HepG2 (cell line): ENCODE measurements around the gene TTC1. TPM values are rescaled to one million over a fixed set of nuclear protein-coding genes. Genes with fewer than 3 reads are reported as not detected.
"Not testable (repeated sequence)": the region's sequence is repeated elsewhere in the genome, so short reads cannot be mapped to it uniquely, and the experiment has no call there.

Source experiments
- ATAC-seq: fragments of 200-7000 bp; cut with Tn5 transposase; 3 replicates; pipeline ENCODE4 v1.9.1; 2020; ENCODE audit warnings: mild to moderate bottlenecking, moderate library complexity
- BruUV-seq: library from RNA; stranded (reverse); fragments of 400-500 nt; replicated peaks from 2 replicates; lab custom pipeline; 2021; lab: Mats Ljungman, UMichigan
- CTCF ChIA-PET: fragments of 300-600 bp; formaldehyde crosslinking; extraction: SDS; loops from one replicate; lab custom pipeline; 2021; ENCODE audit warnings: low total read pairs, inconsistent platforms, low intra/inter-chr PET ratio; lab: Yijun Ruan, JAX
- POLR2A ChIA-PET: fragments of 350-600 bp; sonication (Branson Sonifier 250); formaldehyde crosslinking; loops from one replicate; lab custom pipeline; 2020; ENCODE audit warnings: antibody characterized with exemption, inconsistent platforms; lab: Yijun Ruan, JAX
- DNase-seq: peaks from one replicate; pipeline ENCODE4 v3.0.0-alpha.2; 2015; ENCODE audit warnings: low spot score
- FAIRE-seq: peaks from 3 replicates; lab custom pipeline; 2011; peaks lifted over from hg19 to GRCh38; lab: Jason Lieb, UNC
- H2AFZ ChIP-seq: one replicate; pipeline ENCODE4 v1.6.1; 2011; ENCODE audit warnings: low read length, inconsistent platforms
- H3K27ac ChIP-seq: fragments of 300-600 bp; 3 replicates; pipeline ENCODE4 v1.8.0; 2011; ENCODE audit warnings: mixed run types, mild to moderate bottlenecking, mixed read lengths, low read length, inconsistent platforms; ENCODE audit not compliant: insufficient read depth; ENCODE audit errors: extremely low read length
- H3K27me3 ChIP-seq, 2 experiments: fragments of 200-600 bp in 1 of 2; 2 replicates in 1 of 2; 3 replicates in 1 of 2; pipeline versions ENCODE4 v1.6.0 to v1.8.0; 2011; ENCODE audit warnings: low read length in 2 of 2, mild to moderate bottlenecking in 2 of 2, moderate library complexity in 2 of 2, inconsistent platforms in 1 of 2; ENCODE audit not compliant: insufficient read depth in 2 of 2, control insufficient read depth in 1 of 2
- H3K36me3 ChIP-seq, 2 experiments: fragments of 200-600 bp in 1 of 2; replicated peaks in 1 of 2; 2 replicates in 1 of 2; 3 replicates in 1 of 2; pipeline versions ENCODE4 v1.5.1 to v1.8.0; 2011; ENCODE audit warnings: low read length in 2 of 2, inconsistent platforms in 1 of 2; ENCODE audit not compliant: insufficient read depth in 2 of 2, control insufficient read depth in 1 of 2
- H3K4me1 ChIP-seq: 2 replicates; pipeline ENCODE4 v1.5.1; 2012; ENCODE audit warnings: low read length, inconsistent platforms; ENCODE audit not compliant: insufficient read depth
- H3K4me2 ChIP-seq: 2 replicates; pipeline ENCODE4 v1.6.0; 2011; ENCODE audit warnings: low read depth, low read length, inconsistent platforms
- H3K4me3 ChIP-seq, 3 experiments: fragments of 200-600 bp in 1 of 3; sonication (generic), shearing (Covaris generic) in 1 of 3; replicated peaks in 1 of 3; 2 replicates each; pipeline ENCODE4 v1.5.1; 2011 to 2016; ENCODE audit warnings: low read length in 3 of 3, inconsistent platforms in 2 of 3, low read depth in 2 of 3, mild to moderate bottlenecking in 2 of 3, control low read depth in 1 of 3, mixed read lengths in 1 of 3; ENCODE audit not compliant: insufficient read depth in 1 of 3
- H3K79me2 ChIP-seq: one replicate; pipeline ENCODE4 v1.6.1; 2011; ENCODE audit warnings: low read length, inconsistent platforms; ENCODE audit not compliant: insufficient read depth
- H3K9ac ChIP-seq: 2 replicates; pipeline ENCODE4 v1.6.0; 2011; ENCODE audit warnings: mild to moderate bottlenecking, low read depth, low read length, inconsistent platforms; ENCODE audit not compliant: insufficient read depth
- H3K9me3 ChIP-seq: 2 replicates; pipeline ENCODE4 v1.5.1; 2012; ENCODE audit warnings: mild to moderate bottlenecking, low read length
- H4K20me1 ChIP-seq: 2 replicates; pipeline ENCODE4 v1.6.0; 2011; ENCODE audit warnings: inconsistent platforms, mild to moderate bottlenecking, low read length, moderate library complexity; ENCODE audit not compliant: insufficient read depth
- CTCF ChIP-seq: sonication (generic); formaldehyde crosslinking; IDR thresholded peaks from 2 replicates; pipeline ENCODE4 v1.5.0; 2020; ENCODE audit warnings: mild to moderate bottlenecking, missing genetic modification reagents, moderate library complexity
- HOXA7 ChIP-seq: sonication (generic); formaldehyde crosslinking; IDR thresholded peaks from 2 replicates; pipeline ENCODE4 v1.8.1; 2022; ENCODE audit warnings: mild to moderate bottlenecking, missing genetic modification reagents, moderate library complexity
- RAD21 ChIP-seq: fragments of 450-650 bp; formaldehyde crosslinking; IDR thresholded peaks from 2 replicates; pipeline ENCODE4 v1.5.0; 2020; ENCODE audit warnings: mild to moderate bottlenecking
- RFXANK ChIP-seq: IDR thresholded peaks from 2 replicates; pipeline ENCODE4 v1.6.1; 2016
- STAG1 ChIP-seq: sonication (generic); formaldehyde crosslinking; IDR thresholded peaks from 2 replicates; pipeline ENCODE4 v1.4.0; 2020; ENCODE audit warnings: missing genetic modification reagents
- WGBS: methylation state at CpG from one replicate; pipeline ENCODE4 v1.1.6; 2017; ENCODE audit warnings: low lambda C conversion rate; 5-methylcytosine and 5-hydroxymethylcytosine counted together
- in situ Hi-C: cut with HindIII; loops from 2 replicates; pipeline ENCODE4 v1.10.0; 2017; ENCODE audit warnings: low pct_unique_long_range_greater_than_20kb; ENCODE audit not compliant: extremely low pct_ligation_motif_present
- intact Hi-C: fragments of 100-400 bp; cut with micrococcal nuclease; formaldehyde crosslinking; loops from one replicate; pipeline ENCODE4 v1.10.0; 2022; ENCODE audit not compliant: unreplicated experiment
- polyA plus RNA-seq, 8 experiments: library from polyadenylated mRNA; depleted of rRNA in 3 of 8; stranded (reverse) in 7 of 8; unstranded in 1 of 8; fragments of >200 nt; fragmentation: Illumina TruSeq in 4 of 8; extraction: Trizol in 4 of 8; gene quantifications; 2 replicates each; pipeline versions ENCODE4 v1.2.1 to v1.2.3, GENCODE V29; 2011 to 2016; ENCODE audit warnings: low read depth in 4 of 8, missing spikeins in 1 of 8, mixed read lengths in 1 of 8; ENCODE audit not compliant: insufficient read depth in 1 of 8
- total RNA-seq, 5 experiments: library from RNA; depleted of rRNA; stranded (reverse); fragments of >200 nt; fragmentation: Illumina TruSeq; extraction: Trizol; gene quantifications; 2 replicates each; pipeline ENCODE4 v1.2.3, GENCODE V29; 2016; ENCODE audit warnings: low read depth in 1 of 5

Gene TTC1
- total and polyA plus RNA-seq, 2 of the 13 experiments (the other 11 are each of a cell fraction or from before 2014, with no cell fraction given): 16.1 to 72.1 TPM

- H3K36me3 ChIP-seq: no peaks in the 10 kb centered on the region
- no peak for TF ChIP-seq HOXA7 (CRISPR knock-in tag)
- TF ChIP-seq STAG1 (CRISPR knock-in tag): peak; percentile 61
- peak; percentile 61 for TF ChIP-seq CTCF
- TF ChIP-seq RFXANK: no peak
- 0 out of 2 replicates have a peak, but pooled peaks have one; percentile 40 for TF ChIP-seq RAD21 (CRISPR knock-in tag)
- ATAC-seq (peak; percentile 94), FAIRE-seq (no peak), DNase-seq (peak; percentile 20)
- no peaks in the 10 kb centered on the region for H3K9me3 ChIP-seq
- no peaks in the 10 kb centered on the region for H3K4me1 ChIP-seq
- ChIA-PET CTCF (no interaction called here), POLR2A (no interaction called here)
- H2AFZ ChIP-seq: no peak overlapping the region
- in situ Hi-C loops (loop anchor here (5.0 kb wide), 1 partner anchor 523 kb away; no protein-coding TSS in a partner anchor), intact Hi-C loops (loop anchor here (1.0 kb wide), 1 partner anchor 521 kb away; no protein-coding TSS in a partner anchor)
- H3K9ac ChIP-seq: no peak overlapping the region
- H3K79me2 ChIP-seq: no peaks in the 10 kb centered on the region
- WGBS: 9% methylated on average over 9 of the region's 12 CpGs
- no peaks in the 10 kb centered on the region for H3K27me3 ChIP-seq
- H3K4me2 ChIP-seq: no peak overlapping the region
- no TSS peak for BruUV-seq
- no peak overlapping the region for H3K4me3 ChIP-seq
- H3K27ac ChIP-seq: no peak overlapping the region
- H4K20me1 ChIP-seq: no peaks in the 10 kb centered on the region
Observed at GRCh38 chr5:159965031-159965837, 43.7 kb upstream of the TTC1 start.

- in situ Hi-C loops: loop anchor here (5.0 kb wide), 1 partner anchor 523 kb away; no protein-coding TSS in a partner anchor
- CTCF ChIA-PET, POLR2A ChIA-PET, H3K36me3 ChIP-seq, H3K27me3 ChIP-seq, H3K4me3 ChIP-seq, H3K9ac ChIP-seq, ATAC-seq, FAIRE-seq, H4K20me1 ChIP-seq, BruUV-seq, H3K79me2 ChIP-seq, DNase-seq, H3K9me3 ChIP-seq, H2AFZ ChIP-seq, H3K4me1 ChIP-seq, H3K4me2 ChIP-seq, H3K27ac ChIP-seq: not testable (repeated sequence)
- 28% methylated on average over 4 of the region's 4 CpGs for WGBS
- intact Hi-C loops: loop anchor here (1.0 kb wide), 1 partner anchor 521 kb away; no protein-coding TSS in a partner anchor
Observed at GRCh38 chr5:159965838-159966128, 43.2 kb upstream of the TTC1 start.
